ENCODE results near the gene CD48.

The CD48 gene

DNA sequence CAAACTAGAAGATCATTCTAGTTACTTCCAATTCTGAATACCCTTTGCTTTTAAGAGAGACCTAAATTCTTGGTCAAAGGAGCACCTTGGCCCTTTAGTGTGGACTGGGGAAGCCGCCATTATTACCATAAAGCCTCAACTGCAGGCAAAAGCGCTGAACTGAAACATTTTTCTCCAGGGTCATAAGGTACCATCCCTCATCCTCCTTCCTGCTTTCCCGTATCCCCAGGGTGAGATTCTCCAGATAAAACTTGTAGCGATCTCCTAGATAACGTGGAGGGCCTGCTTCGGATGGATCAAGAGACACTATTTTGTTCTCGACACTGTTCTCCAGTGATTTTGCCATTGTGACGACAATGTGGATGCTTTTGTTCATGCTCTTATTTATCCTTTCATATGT, 74.6 kb downstream of the CD48 start:
- no peak overlapping the region for H3K4me3 ChIP-seq (ENCODE audit: control insufficient read depth, low read depth, low read length)
- no peak for DNase-seq (ENCODE audit: low read depth)
- TF ChIP-seq, protein P1, sequence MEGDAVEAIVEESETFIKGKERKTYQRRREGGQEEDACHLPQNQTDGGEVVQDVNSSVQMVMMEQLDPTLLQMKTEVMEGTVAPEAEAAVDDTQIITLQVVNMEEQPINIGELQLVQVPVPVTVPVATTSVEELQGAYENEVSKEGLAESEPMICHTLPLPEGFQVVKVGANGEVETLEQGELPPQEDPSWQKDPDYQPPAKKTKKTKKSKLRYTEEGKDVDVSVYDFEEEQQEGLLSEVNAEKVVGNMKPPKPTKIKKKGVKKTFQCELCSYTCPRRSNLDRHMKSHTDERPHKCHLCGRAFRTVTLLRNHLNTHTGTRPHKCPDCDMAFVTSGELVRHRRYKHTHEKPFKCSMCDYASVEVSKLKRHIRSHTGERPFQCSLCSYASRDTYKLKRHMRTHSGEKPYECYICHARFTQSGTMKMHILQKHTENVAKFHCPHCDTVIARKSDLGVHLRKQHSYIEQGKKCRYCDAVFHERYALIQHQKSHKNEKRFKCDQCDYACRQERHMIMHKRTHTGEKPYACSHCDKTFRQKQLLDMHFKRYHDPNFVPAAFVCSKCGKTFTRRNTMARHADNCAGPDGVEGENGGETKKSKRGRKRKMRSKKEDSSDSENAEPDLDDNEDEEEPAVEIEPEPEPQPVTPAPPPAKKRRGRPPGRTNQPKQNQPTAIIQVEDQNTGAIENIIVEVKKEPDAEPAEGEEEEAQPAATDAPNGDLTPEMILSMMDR (conservative IDR thresholded peaks at IDR 0.05; ENCODE audit: control insufficient read depth, insufficient read depth, low read depth, low read length) = no peak

- no peak overlapping the region for H3K4me3 ChIP-seq (ENCODE audit: control insufficient read depth, low read depth, low read length)
- TF ChIP-seq, protein P1 (conservative IDR thresholded peaks at IDR 0.05; ENCODE audit: control insufficient read depth, insufficient read depth, low read depth, low read length) = no peak
- no peak for DNase-seq (ENCODE audit: low read depth)
Measured at GRCh38 chr1:160636547-160636946, 75.1 kb downstream of the CD48 start.

- H3K4me3 ChIP-seq (ENCODE audit: control insufficient read depth, low read depth, low read length) = no peak overlapping the region
- no peak for DNase-seq (ENCODE audit: low read depth)
- TF ChIP-seq, protein P1 (conservative IDR thresholded peaks at IDR 0.05; ENCODE audit: control insufficient read depth, insufficient read depth, low read depth, low read length) = no peak
Measured at GRCh38 chr1:160636076-160636475, 75.5 kb downstream of the CD48 start.

DNA sequence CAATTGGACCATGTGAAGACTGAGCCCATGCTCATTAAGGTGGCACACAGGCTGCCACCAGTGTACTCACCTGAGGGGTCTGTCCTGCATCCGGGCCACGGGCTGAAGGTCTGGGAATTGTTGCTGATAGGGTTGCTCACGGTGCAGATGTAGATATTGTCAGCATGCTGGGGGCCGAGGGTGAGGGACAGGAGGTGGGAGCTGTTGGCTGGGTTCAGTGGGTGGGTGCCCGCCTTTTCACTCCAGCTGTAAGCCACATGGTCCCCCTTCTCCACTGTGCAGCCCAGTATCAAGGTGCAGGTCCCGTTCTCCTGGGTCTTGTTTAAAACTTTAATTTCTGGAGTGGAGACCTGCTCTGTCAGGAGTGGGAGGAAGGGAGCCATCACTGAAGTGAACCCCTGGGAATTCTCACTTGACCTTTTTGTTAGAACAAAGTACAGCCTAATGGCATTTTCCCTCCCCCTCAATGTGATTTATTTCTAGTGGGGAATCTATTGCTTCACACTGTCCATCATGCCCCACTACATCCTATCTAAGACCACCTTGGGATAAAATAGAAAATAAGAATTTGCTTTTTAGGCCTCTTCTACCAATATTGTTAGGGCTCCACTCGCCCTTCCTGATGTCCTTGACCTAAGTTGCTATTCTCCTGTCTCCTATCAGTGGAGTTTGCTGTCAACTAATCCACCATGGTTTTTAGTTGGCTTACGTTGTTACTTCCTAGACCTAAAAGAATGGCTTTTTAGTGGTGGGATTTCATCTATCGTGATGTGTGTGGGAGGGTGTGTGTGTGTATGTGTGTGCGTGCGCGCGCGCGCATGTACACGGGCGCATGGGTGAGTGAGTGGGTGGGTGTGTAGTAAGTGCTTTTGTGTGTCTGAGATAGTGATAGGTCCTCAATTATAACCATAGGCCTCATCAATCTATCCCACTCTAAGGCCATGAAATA, 76.8 kb downstream of the CD48 start:
- no peak for DNase-seq (ENCODE audit: low read depth)
- H3K4me3 ChIP-seq (ENCODE audit: control insufficient read depth, low read depth, low read length) = no peak overlapping the region
- TF ChIP-seq, protein P1 (conservative IDR thresholded peaks at IDR 0.05; ENCODE audit: control insufficient read depth, insufficient read depth, low read depth, low read length) = no peak

GRCh38 chr1:160633330-160633903, 78.2 kb downstream of the CD48 start:
- DNase-seq (ENCODE audit: low read depth) = no peak
- TF ChIP-seq, protein P1 (conservative IDR thresholded peaks at IDR 0.05; ENCODE audit: control insufficient read depth, insufficient read depth, low read depth, low read length) = no peak
- H3K4me3 ChIP-seq (ENCODE audit: control insufficient read depth, low read depth, low read length) = no peak overlapping the region

- DNase-seq (ENCODE audit: low read depth) = no peak
- H3K4me3 ChIP-seq (ENCODE audit: control insufficient read depth, low read depth, low read length) = no peak overlapping the region
- TF ChIP-seq, protein P1 (conservative IDR thresholded peaks at IDR 0.05; ENCODE audit: control insufficient read depth, insufficient read depth, low read depth, low read length) = no peak
Measured at GRCh38 chr1:160631983-160632625, 79.5 kb downstream of the CD48 start.
